ENCODE data around the gene CNTF.

Gene CNTF

GRCh38 chr11:58608331-58608730, 14.1 kb upstream of the CNTF start:
- DNase-seq, result no peak

- DNase-seq, result no peak
Observed at GRCh38 chr11:58609723-58610122, 12.7 kb upstream of the CNTF start.

- DNase-seq, result no peak
Observed at GRCh38 chr11:58613228-58613627, 9.2 kb upstream of the CNTF start.

DNA sequence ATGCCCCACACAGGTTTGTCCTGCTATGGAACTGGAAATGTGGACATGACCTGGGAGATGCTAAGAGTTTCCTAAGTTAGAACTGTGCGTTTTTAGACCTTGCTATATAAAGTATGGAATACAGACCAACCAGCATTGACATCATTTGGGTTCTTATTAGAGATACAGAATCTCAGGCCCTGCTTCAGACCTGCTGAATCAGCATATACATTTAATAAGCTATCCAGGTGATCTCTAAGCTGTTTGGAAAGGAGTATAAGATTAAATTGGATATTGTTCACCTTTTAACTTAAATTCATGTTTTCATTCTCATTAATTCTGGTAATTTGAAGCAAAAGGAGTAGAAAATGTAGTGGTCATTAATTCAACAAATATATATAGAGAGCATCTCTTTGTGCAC, 6.9 kb upstream of the CNTF start:
- no peak for DNase-seq

DNA sequence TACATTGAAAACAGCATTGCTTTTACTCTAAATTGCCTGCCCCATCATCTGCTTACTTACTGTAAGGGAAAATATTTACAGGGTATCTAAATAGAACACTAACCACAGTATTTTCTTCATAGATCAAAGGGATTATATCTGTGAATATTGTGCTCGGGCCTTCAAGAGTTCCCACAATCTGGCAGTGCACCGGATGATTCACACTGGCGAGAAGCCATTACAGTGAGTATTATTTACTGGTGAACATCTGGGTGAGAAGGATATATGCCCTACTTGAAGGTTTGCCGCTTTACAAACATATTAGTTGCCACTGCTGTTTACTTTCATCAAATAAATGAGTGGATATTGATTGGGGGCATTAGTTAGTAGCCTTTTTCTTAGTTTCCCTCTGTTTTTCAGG, 5.9 kb upstream of the CNTF start:
- DNase-seq, result peak; percentile 77

- DNase-seq, result no peak
Observed at GRCh38 chr11:58617976-58618557, 4.4 kb upstream of the CNTF start.

DNA sequence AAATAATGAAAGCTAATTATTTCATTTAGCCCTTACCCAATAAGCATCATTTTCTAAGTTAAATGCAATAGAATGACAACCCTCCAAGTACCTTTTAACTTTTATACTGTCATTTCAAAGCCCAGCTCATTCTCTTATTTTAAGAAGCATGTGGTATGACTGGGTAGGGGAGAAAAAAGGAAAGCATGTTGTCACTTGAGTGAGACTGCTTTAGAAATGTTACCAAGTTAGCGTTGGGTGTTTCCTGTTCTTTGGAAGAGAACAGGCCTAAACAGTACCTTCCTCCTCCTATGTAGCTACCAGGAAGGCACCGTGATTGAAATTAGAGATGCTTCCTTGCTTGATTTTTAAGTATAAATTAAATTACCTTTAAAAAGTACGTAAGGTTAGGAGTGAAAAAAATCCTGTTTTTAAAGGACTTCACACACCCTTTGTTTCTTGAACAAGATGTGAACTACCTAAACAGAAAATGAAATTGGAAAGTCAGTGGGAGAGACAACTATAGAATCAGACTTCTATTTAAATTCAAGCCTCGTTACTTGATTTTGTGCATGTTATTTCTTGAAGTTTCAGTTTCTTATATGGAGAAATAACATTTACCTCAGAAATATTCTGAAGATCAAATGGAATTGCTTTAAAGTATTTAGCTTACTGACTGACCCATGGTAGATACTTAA, 741 bp upstream of the CNTF start:
- DNase-seq, result no peak

- no peak for DNase-seq
Observed at GRCh38 chr11:58625086-58625485, 2.6 kb downstream of the CNTF start.

GRCh38 chr11:58625826-58626460, 3.5 kb downstream of the CNTF start:
- peak; percentile 16 for DNase-seq

- DNase-seq, result no peak
Observed at GRCh38 chr11:58626934-58627483, 4.5 kb downstream of the CNTF start.

DNA sequence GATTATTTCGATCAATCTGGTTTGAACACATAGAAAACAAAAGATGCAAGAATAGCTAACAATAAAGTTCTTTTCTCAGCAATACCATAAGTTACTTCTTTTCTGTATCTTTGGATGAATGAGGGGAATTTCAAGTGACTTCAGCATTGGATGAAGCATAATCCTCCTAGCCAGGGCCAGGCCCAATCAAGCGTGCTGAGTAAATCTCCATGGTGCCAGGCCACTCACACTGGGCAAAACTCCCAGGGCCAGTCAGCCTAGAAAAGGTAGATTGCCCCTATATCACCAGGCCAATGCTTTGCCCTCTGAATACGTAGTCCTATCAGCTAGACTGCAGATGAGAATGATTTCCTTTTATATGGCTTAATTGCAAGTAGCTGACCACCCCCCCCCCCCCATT, 6.0 kb downstream of the CNTF start:
- DNase-seq, result no peak

- peak; percentile 53 for DNase-seq
Observed at GRCh38 chr11:58629857-58630256, 7.4 kb downstream of the CNTF start.

GRCh38 chr11:58631378-58631777, 8.9 kb downstream of the CNTF start:
- no peak for DNase-seq

DNA sequence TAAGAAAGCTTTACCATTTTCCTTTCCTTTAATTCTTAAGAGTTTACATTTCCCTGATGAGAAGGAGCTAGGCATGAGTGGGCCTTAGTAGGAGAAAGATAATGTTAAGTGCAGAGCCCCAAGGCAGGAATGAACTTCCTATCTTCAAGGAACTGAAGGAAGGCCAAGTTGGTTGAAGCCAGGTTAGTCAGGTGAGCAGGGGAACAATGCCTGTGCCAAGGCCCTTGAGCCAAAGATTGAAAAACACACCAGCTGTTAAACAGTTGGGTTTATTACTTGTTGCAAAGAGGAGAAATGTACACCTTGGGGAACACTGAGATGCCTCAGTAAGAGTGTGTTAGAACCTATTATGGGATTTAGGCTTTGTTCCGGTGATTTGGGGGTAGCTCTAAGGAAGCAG, 10.0 kb downstream of the CNTF start:
- DNase-seq, result no peak

- DNase-seq, result no peak
Observed at GRCh38 chr11:58636587-58636986, 14.1 kb downstream of the CNTF start.

DNA sequence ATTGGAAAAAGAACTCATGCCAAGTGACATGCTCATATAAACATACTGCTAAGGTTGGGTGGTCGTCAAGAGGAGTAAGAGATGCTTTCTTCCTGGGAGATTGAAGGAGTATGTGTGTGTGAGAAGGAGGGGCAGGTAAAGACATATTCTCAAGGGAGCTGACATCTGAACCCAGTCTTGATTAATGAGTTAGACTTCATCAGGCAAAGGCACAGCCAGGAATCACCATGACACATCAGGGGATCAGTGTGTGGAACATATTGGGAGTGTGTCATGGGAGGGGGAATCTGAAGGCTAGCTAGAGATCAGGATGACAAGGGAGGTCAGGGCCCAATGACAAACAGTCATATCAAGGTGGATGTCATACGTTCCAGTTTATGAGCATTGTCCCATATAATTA, 14.9 kb downstream of the CNTF start:
- DNase-seq, result no peak

DNA sequence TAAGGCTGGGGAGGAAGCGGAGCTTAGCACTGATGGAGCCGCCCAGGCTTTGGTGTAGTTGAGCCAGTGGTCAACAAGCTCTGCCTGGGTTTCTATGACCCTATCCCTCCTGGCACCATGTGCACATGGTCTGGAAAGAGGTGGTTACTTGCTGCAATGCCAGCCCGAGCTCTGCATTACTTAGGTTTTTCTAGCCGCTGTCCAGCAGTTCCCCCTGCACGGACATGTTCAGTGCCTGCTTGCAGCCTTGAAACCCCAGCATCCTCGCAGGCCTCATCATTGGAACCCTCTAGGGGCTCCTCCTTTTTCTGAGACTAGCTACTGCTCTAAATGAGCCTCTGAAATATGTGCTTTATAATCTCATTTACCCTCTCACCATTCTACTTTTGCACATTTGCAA, 16.6 kb downstream of the CNTF start:
- DNase-seq, result no peak

- DNase-seq, result no peak
Observed at GRCh38 chr11:58639669-58640068, 17.2 kb downstream of the CNTF start.

DNA sequence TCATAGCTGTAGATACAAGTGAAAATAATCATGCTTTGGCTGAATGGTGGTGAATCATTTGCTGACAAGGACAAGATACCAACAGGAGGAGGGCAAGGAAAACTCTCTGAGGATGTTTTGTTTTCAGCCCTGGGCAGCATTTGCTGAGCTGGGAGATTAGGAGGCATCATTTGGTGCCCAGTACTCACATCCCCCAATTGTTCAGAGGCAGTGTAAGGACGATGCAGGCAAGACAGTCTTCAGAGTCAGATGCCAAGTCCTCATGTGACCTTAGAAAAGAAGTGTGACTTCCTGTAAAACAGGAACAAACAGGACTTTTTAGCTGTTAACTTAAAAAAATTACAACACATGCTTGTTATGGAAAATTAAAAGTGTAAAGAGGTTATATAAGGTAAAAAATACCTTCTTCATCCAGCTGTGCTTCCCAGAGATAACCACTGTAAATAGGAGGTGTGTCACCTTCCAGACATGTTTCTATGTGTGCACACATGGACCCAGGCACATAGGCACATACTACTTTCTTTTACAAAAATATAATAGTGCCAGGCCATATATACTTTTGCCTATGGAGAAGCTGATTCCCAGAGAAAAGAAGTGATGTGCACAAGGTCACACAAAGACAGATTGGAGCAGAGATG, 18.0 kb downstream of the CNTF start:
- DNase-seq, result no peak

DNA sequence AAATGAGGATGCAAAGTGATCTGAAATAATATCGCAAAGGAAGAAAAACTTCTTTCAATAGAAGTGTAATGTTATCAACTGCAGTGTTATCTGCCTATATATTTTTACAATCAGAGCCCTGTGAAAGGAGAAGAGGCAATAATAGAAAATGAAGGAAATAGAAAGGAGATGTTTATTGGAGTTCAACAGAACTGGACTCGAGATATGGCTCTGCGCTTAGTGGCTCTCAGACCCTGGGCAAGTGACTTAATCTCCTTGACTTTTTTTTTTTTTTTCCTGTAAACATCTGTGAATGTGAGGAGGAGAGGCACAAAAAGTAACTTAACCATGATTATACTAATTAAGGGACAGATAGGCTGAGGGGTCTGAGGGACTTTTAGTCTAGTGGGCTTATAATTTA, 18.9 kb downstream of the CNTF start:
- DNase-seq, result no peak

GRCh38 chr11:58641803-58642581, 19.5 kb downstream of the CNTF start:
- no peak for DNase-seq

- no peak for DNase-seq
Observed at GRCh38 chr11:58645854-58646253, 23.4 kb downstream of the CNTF start.

GRCh38 chr11:58647141-58647699, 24.8 kb downstream of the CNTF start:
- DNase-seq, result no peak

Measured in fibroblast of skin of right biceps (primary cell).